K562 (cell line): ENCODE data around the gene TAPBPL. TPM values are rescaled to one million over a fixed set of nuclear protein-coding genes. Genes with fewer than 3 reads are reported as not detected.

Experiments
- ATAC-seq: fragments of 200-7000 bp; cut with Tn5 transposase; 3 replicates; pipeline ENCODE4 v1.9.1; 2020; ENCODE audit warnings: moderate library complexity
- BruUV-seq: library from RNA; stranded (reverse); fragments of 400-500 nt; replicated peaks from 2 replicates; lab custom pipeline; 2021; lab: Mats Ljungman, UMichigan
- CTCF ChIA-PET: fragments of 300-600 bp; formaldehyde crosslinking; extraction: SDS; loops from one replicate; lab custom pipeline; 2021; ENCODE audit warnings: low intra/inter-chr PET ratio; lab: Yijun Ruan, JAX
- POLR2A ChIA-PET: fragments of 300-600, 350-650 bp; sonication (Branson Sonifier 250); formaldehyde crosslinking; extraction: SDS; loops from one replicate; lab custom pipeline; 2021; ENCODE audit warnings: antibody characterized with exemption, inconsistent platforms; lab: Yijun Ruan, JAX
- DNase-seq, 4 experiments: peaks; one replicate each; pipeline versions ENCODE4 v3.0.0 to v3.0.0-alpha.2; 2011 to 2018; ENCODE audit warnings: low spot score in 3 of 4, mixed read lengths in 3 of 4; ENCODE audit errors: extremely low read depth in 1 of 4
- FAIRE-seq: peaks from 2 replicates; lab custom pipeline; 2011; peaks lifted over from hg19 to GRCh38; lab: Jason Lieb, UNC
- H2AFZ ChIP-seq: 2 replicates; pipeline ENCODE4 v1.6.0; 2011; ENCODE audit warnings: low read depth, low read length, control low read depth, inconsistent platforms
- H3K27ac ChIP-seq: fragments of 200-600 bp; 3 replicates; pipeline ENCODE4 v1.8.0; 2011; ENCODE audit warnings: low read depth, mild to moderate bottlenecking, control low read depth, inconsistent platforms, low read length, moderate library complexity, mixed read lengths; ENCODE audit errors: extremely low read depth
- H3K27me3 ChIP-seq, 2 experiments: fragments of 300-600 bp in 1 of 2; 2 replicates in 1 of 2; 3 replicates in 1 of 2; pipeline versions ENCODE4 v1.6.0 to v1.8.0; 2011; ENCODE audit warnings: inconsistent platforms in 2 of 2, low read length in 2 of 2, mild to moderate bottlenecking in 1 of 2, mixed read lengths in 1 of 2, moderate library complexity in 1 of 2; ENCODE audit not compliant: control insufficient read depth in 2 of 2, insufficient read depth in 2 of 2
- H3K36me3 ChIP-seq: fragments of 300-600 bp; 3 replicates; pipeline ENCODE4 v1.8.0; 2011; ENCODE audit warnings: mild to moderate bottlenecking, low read length, inconsistent platforms; ENCODE audit not compliant: control insufficient read depth, insufficient read depth
- H3K4me1 ChIP-seq, 2 experiments: fragments of 200-600 bp in 1 of 2; replicated peaks in 1 of 2; 2 replicates in 1 of 2; 3 replicates in 1 of 2; pipeline versions ENCODE4 v1.5.1 to v1.8.0; 2011; ENCODE audit warnings: inconsistent platforms in 2 of 2, low read length in 2 of 2, mild to moderate bottlenecking in 1 of 2, mixed read lengths in 1 of 2, moderate library complexity in 1 of 2; ENCODE audit not compliant: control insufficient read depth in 2 of 2, insufficient read depth in 2 of 2
- H3K4me2 ChIP-seq: 2 replicates; pipeline ENCODE4 v1.6.1; 2011; ENCODE audit warnings: low read length, control low read depth, inconsistent platforms, mixed read lengths; ENCODE audit not compliant: insufficient read depth
- H3K4me3 ChIP-seq: fragments of 200-600 bp; sonication (generic), shearing (Covaris generic); 2 replicates; pipeline ENCODE4 v1.5.1; 2016; ENCODE audit warnings: control low read depth, inconsistent platforms
- H3K79me2 ChIP-seq: fragments of 200-600 bp; 3 replicates; pipeline ENCODE4 v1.8.0; 2011; ENCODE audit warnings: low read length, inconsistent platforms; ENCODE audit not compliant: control insufficient read depth, insufficient read depth
- H3K9ac ChIP-seq, 2 experiments: 2 replicates each; pipeline versions ENCODE4 v1.6.0 to v1.6.1; 2011; ENCODE audit warnings: low read depth in 2 of 2, low read length in 2 of 2, control low read depth in 1 of 2, inconsistent platforms in 1 of 2, mild to moderate bottlenecking in 1 of 2, mixed read lengths in 1 of 2; ENCODE audit not compliant: insufficient read depth in 1 of 2
- H3K9me1 ChIP-seq: one replicate; pipeline ENCODE4 v1.6.0; 2011; ENCODE audit warnings: inconsistent platforms, mild to moderate bottlenecking, low read length, moderate library complexity; ENCODE audit not compliant: control insufficient read depth, insufficient read depth
- H3K9me3 ChIP-seq: replicated peaks from 2 replicates; pipeline ENCODE4 v1.5.1; 2011; ENCODE audit warnings: low read depth, low read length, inconsistent platforms; ENCODE audit not compliant: control insufficient read depth, insufficient read depth
- H4K20me1 ChIP-seq: replicated peaks from 2 replicates; pipeline ENCODE4 v1.6.1; 2011; ENCODE audit warnings: low read length, inconsistent platforms, mixed read lengths; ENCODE audit not compliant: control insufficient read depth, insufficient read depth
- RFX7 ChIP-seq: fragments of 250-450 bp; sonication (Bioruptor Pico); IDR thresholded peaks from 2 replicates; pipeline ENCODE4 v1.5.1; 2021; ENCODE audit warnings: mild to moderate bottlenecking
- ZBTB7A ChIP-seq: IDR thresholded peaks from 2 replicates; pipeline ENCODE4 v1.6.1; 2011; ENCODE audit warnings: low read depth, mild to moderate bottlenecking, low read length, moderate library complexity, borderline replicate concordance; ENCODE audit not compliant: control insufficient read depth
- ZNF589 ChIP-seq: fragments of 200-800 bp; sonication (Bioruptor generic); IDR thresholded peaks from 2 replicates; pipeline ENCODE4 v1.6.1; 2016; ENCODE audit warnings: low read depth, missing genetic modification characterization, missing compliant biosample characterization
- WGBS: fragments of 100-300 bp; shearing (Covaris generic); methylation state at CpG from one replicate; pipeline ENCODE4 v1.1.6; 2016; ENCODE audit warnings: low coverage, mixed read lengths; ENCODE audit not compliant: insufficient coverage; ENCODE audit errors: missing lambda C conversion rate; 5-methylcytosine and 5-hydroxymethylcytosine counted together
- in situ Hi-C: fragments of 300-500 bp; cut with MboI; formaldehyde crosslinking; loops from 4 replicates; pipeline ENCODE4 v1.15.0; 2018; ENCODE audit warnings: inconsistent platforms, mixed read lengths
- intact Hi-C: fragments of 100-400 bp; cut with micrococcal nuclease; formaldehyde crosslinking; loops from 2 replicates; pipeline ENCODE4 v1.14.2; 2022
- polyA plus RNA-seq, 8 experiments: library from polyadenylated mRNA; depleted of rRNA in 4 of 8; stranded (reverse) in 5 of 8; unstranded in 3 of 8; fragments of >200 nt; fragmentation: Nextera tagmentation in 2 of 8; fragmentation: Illumina TruSeq in 1 of 8; extraction: Ambion mirVana in 2 of 8; extraction: Trizol in 1 of 8; gene quantifications; 2 replicates each; pipeline versions ENCODE4 v1.2.1 to v1.2.3, GENCODE V29; 2011 to 2014; ENCODE audit warnings: inconsistent platforms in 1 of 8, missing spikeins in 1 of 8
- total RNA-seq, 7 experiments: library from RNA; depleted of rRNA in 6 of 7; stranded (reverse); fragments of >200 nt in 6 of 7; fragmentation: Illumina TruSeq in 2 of 7; extraction: Trizol in 2 of 7; gene quantifications; 2 replicates each; pipeline versions ENCODE4 v1.2.1 to v1.2.3, GENCODE V29; 2011 to 2021; ENCODE audit warnings: low replicate concordance in 1 of 7
- TF ChIP-seq, protein P1 (sequence below): fragments of 450-650 bp; formaldehyde crosslinking; IDR thresholded peaks from 2 replicates; pipeline ENCODE4 v1.4.0; 2020; ENCODE audit warnings: mild to moderate bottlenecking
- TF ChIP-seq, protein P2 (sequence below): fragments of 450-650 bp; IDR thresholded peaks from 2 replicates; pipeline ENCODE4 v1.6.1; 2016; ENCODE audit warnings: low read depth

TAPBPL gene
- total and polyA plus RNA-seq, 9 of the 15 experiments (the other 6 are each of a cell fraction or from before 2014, with no cell fraction given), result 0.29 to 1.6 (median 0.45) TPM

DNA sequence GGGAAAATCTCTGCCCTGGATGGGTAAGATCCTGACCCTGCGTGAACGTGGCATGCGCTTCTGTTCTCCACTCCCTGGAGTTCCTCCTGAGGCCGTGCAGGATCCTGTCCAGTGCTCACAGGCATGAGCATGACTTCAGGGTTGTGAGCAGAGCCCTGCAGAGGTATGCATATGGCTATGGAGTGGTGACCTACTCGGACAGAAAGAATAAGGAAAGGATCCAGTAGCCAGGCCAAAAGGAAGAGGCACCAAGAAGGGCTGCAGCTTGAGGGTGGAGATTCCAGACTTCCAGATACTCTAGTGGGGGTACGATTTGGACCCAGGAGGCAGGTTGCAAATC, 27.9 kb upstream of the TAPBPL start:
- no peak for FAIRE-seq
- Histone ChIP-seq H3K36me3 (no peaks in the 10 kb centered on the region), H3K4me1 (peaks cover 2 to 5% of the 10 kb centered on the region in 2 experiments; a peak in 4 of 5 replicates), H3K4me3 (no peak overlapping the region), H3K27ac (no peak overlapping the region), H2AFZ (peak overlapping the region; percentile 83; the same call in 1 of the 2 replicates), H3K79me2 (no peaks in the 10 kb centered on the region), H3K4me2 (no peak overlapping the region), H4K20me1 (no peaks in the 10 kb centered on the region), H3K9me3 (no peaks in the 10 kb centered on the region), H3K9ac (no peak overlapping the region), H3K27me3 (no peaks in the 10 kb centered on the region), H3K9me1 (no peaks in the 10 kb centered on the region)
- ATAC-seq, result peak; percentile 48
- CTCF ChIA-PET, result interaction anchor here (1.5 to 2.2 kb wide), 2 partner anchors 17 to 42 kb away, joined by 3 to 19 read pairs; no protein-coding TSS in a partner anchor
- intact Hi-C loops, result loop anchor here (5.0 kb wide), 1 partner anchor 97 kb away; no protein-coding TSS in a partner anchor
- no peak for TF ChIP-seq RFX7
- 23% methylated on average over 6 of the region's 6 CpGs for WGBS
- POLR2A ChIA-PET, result interaction anchor here (0.6 to 1.7 kb wide), 2 partner anchors 46 to 102 kb away, joined by 3 to 10 read pairs; partner anchors contain the start of gene VAMP1
- in situ Hi-C loops, result loop anchor here (5.0 kb wide), 1 partner anchor 38 kb away; no protein-coding TSS in a partner anchor
- DNase-seq, result no peak
- no TSS peak for BruUV-seq

DNA sequence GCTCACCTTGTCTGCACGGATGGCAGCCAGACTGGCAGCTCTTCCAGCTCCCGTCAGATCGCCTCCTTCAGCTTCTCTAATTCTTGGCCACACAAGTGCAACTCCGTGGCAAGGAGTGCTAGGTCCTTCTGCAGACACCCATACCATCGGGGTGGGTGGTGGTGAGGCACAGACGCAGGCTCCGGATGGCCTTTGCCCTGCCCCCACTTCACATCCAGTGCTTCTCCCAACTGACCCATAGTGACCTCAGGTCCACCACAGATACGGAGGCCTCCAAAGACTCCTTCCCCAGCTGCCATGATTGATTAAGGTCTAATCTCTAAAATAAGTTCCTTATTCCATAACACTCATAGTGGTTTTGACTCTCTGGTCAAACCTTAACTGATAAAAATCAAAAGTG, 27.0 kb upstream of the TAPBPL start:
- H3K79me2 ChIP-seq, result no peaks in the 10 kb centered on the region
- POLR2A ChIA-PET, result interaction anchor here (0.6 to 1.7 kb wide), 2 partner anchors 45 to 411 kb away, joined by 4 to 10 read pairs; partner anchors contain the start of gene VAMP1
- H3K36me3 ChIP-seq, result no peaks in the 10 kb centered on the region
- CTCF ChIA-PET, result interaction anchor here (2.2 kb wide), 1 partner anchor 41 kb away, joined by 19 read pairs; no protein-coding TSS in a partner anchor
- no peak overlapping the region for H3K9ac ChIP-seq
- FAIRE-seq (no peak), ATAC-seq (no peak), DNase-seq (peak in 3 of 4 experiments; percentile 11 to 54 (median 54))
- intact Hi-C loops (loop anchor here (5.0 kb wide), 1 partner anchor 98 kb away; no protein-coding TSS in a partner anchor), in situ Hi-C loops (loop anchor here (5.0 kb wide), 1 partner anchor 37 kb away; no protein-coding TSS in a partner anchor)
- 44% methylated on average over 4 of the region's 8 CpGs for WGBS
- no peaks in the 10 kb centered on the region for H3K27me3 ChIP-seq
- H3K9me3 ChIP-seq, result no peaks in the 10 kb centered on the region
- no peaks in the 10 kb centered on the region for H4K20me1 ChIP-seq
- peaks cover 3 to 5% of the 10 kb centered on the region in 2 experiments; a peak in 4 of 5 replicates for H3K4me1 ChIP-seq
- no peak overlapping the region for H3K4me2 ChIP-seq
- no peak overlapping the region for H3K27ac ChIP-seq
- no TSS peak for BruUV-seq
- no peak overlapping the region for H3K4me3 ChIP-seq
- H2AFZ ChIP-seq, result no peak overlapping the region
- H3K9me1 ChIP-seq, result no peaks in the 10 kb centered on the region
- no peak for TF ChIP-seq ZBTB7A
- TF ChIP-seq, protein P1, sequence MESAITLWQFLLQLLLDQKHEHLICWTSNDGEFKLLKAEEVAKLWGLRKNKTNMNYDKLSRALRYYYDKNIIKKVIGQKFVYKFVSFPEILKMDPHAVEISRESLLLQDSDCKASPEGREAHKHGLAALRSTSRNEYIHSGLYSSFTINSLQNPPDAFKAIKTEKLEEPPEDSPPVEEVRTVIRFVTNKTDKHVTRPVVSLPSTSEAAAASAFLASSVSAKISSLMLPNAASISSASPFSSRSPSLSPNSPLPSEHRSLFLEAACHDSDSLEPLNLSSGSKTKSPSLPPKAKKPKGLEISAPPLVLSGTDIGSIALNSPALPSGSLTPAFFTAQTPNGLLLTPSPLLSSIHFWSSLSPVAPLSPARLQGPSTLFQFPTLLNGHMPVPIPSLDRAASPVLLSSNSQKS (CRISPR knock-in tag), result no peak
- TF ChIP-seq ZNF589 (CRISPR knock-in tag), result no peak
- TF ChIP-seq, protein P2, sequence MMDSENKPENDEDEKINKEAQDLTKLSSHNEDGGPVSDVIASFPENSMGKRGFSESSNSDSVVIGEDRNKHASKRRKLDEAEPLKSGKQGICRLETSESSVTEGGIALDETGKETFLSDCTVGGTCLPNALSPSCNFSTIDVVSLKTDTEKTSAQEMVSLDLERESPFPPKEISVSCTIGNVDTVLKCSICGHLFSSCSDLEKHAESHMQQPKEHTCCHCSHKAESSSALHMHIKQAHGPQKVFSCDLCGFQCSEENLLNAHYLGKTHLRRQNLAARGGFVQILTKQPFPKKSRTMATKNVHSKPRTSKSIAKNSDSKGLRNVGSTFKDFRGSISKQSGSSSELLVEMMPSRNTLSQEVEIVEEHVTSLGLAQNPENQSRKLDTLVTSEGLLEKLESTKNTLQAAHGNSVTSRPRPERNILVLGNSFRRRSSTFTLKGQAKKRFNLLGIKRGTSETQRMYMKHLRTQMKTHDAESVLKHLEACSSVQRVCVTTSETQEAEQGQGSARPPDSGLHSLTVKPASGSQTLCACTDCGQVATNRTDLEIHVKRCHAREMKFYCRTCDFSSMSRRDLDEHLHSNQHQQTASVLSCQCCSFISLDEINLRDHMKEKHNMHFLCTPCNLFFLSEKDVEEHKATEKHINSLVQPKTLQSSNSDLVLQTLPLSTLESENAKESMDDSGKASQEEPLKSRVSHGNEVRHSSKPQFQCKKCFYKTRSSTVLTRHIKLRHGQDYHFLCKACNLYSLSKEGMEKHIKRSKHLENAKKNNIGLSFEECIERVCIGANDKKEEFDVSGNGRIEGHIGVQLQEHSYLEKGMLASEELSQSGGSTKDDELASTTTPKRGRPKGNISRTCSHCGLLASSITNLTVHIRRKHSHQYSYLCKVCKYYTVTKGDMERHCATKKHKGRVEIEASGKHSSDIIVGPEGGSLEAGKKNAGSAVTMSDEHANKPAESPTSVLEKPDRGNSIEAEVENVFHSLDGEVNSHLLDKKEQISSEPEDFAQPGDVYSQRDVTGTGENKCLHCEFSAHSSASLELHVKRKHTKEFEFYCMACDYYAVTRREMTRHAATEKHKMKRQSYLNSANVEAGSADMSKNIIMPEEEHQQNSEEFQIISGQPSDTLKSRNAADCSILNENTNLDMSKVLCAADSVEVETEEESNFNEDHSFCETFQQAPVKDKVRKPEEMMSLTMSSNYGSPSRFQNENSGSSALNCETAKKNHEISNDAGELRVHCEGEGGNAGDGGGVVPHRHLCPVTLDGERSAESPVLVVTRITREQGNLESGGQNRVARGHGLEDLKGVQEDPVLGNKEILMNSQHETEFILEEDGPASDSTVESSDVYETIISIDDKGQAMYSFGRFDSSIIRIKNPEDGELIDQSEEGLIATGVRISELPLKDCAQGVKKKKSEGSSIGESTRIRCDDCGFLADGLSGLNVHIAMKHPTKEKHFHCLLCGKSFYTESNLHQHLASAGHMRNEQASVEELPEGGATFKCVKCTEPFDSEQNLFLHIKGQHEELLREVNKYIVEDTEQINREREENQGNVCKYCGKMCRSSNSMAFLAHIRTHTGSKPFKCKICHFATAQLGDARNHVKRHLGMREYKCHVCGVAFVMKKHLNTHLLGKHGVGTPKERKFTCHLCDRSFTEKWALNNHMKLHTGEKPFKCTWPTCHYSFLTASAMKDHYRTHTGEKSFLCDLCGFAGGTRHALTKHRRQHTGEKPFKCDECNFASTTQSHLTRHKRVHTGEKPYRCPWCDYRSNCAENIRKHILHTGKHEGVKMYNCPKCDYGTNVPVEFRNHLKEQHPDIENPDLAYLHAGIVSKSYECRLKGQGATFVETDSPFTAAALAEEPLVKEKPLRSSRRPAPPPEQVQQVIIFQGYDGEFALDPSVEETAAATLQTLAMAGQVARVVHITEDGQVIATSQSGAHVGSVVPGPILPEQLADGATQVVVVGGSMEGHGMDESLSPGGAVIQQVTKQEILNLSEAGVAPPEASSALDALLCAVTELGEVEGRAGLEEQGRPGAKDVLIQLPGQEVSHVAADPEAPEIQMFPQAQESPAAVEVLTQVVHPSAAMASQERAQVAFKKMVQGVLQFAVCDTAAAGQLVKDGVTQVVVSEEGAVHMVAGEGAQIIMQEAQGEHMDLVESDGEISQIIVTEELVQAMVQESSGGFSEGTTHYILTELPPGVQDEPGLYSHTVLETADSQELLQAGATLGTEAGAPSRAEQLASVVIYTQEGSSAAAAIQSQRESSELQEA, result no peak
